Thoracic aorta (tissue), 2 donors: ENCODE results near the gene FBLN2. TPM values are rescaled to one million over a fixed set of nuclear protein-coding genes. Genes with fewer than 3 reads are reported as not detected.

Experiments used
- ATAC-seq: fragments of 150-250 bp; one replicate; pipeline ENCODE4 v1.8.0; 2017; ENCODE audit warnings: low read depth; ENCODE audit not compliant: insufficient number of reproducible peaks, low FRiP score
- DNase-seq: peaks from one replicate; pipeline ENCODE4 v3.0.0-alpha.2; 2020; ENCODE audit warnings: low spot score
- H3K27ac ChIP-seq, 2 donors: fragments of 200-600 bp; sonication (generic); 1 replicate in 1 of 2; 2 replicates in 1 of 2; pipeline ENCODE4 v1.5.1; 2016; ENCODE audit warnings: mild to moderate bottlenecking in 2 of 2, moderate library complexity in 2 of 2
- H3K27me3 ChIP-seq: fragments of 200-600 bp; sonication (generic); replicated peaks from 2 replicates; pipeline ENCODE4 v1.6.0; 2016; ENCODE audit warnings: mild to moderate bottlenecking; ENCODE audit not compliant: insufficient read depth
- H3K36me3 ChIP-seq: fragments of 200-600 bp; sonication (generic); one replicate; pipeline ENCODE4 v1.5.1; 2016
- H3K4me1 ChIP-seq, 2 donors: fragments of 200-600 bp; sonication (generic); 1 replicate in 1 of 2; 2 replicates in 1 of 2; pipeline versions ENCODE4 v1.5.1 to v1.6.0; 2016; ENCODE audit warnings: low read depth in 2 of 2, mild to moderate bottlenecking in 1 of 2; ENCODE audit not compliant: control insufficient read depth in 1 of 2
- H3K4me3 ChIP-seq: fragments of 200-600 bp; sonication (generic); 2 replicates; pipeline ENCODE4 v1.5.1; 2016; ENCODE audit warnings: mild to moderate bottlenecking
- H3K9me3 ChIP-seq: fragments of 200-600 bp; sonication (generic); 2 replicates; pipeline ENCODE4 v1.5.1; 2016
- CTCF ChIP-seq: fragments of 200-600 bp; sonication (generic); IDR thresholded peaks from one replicate; pipeline ENCODE4 v1.5.1; 2019; ENCODE audit warnings: antibody characterized with exemption
- total RNA-seq, 2 donors: library from RNA; depleted of rRNA; stranded (reverse); fragments of >200 nt; gene quantifications; one replicate each; pipeline versions ENCODE4 v1.1.0 to v1.2.3, GENCODE V29; 2016

The FBLN2 gene
- total RNA-seq, 2 donors from 2014 or later, result 233 to 328 TPM

GRCh38 chr3:13564751-13565560 is 16.0 kb downstream of the FBLN2 start:
- no peak for ATAC-seq
- no peaks in the 10 kb centered on the region for H3K36me3 ChIP-seq
- H3K4me3 ChIP-seq, result no peak overlapping the region
- DNase-seq, result no peak
- H3K27ac ChIP-seq, result no peak overlapping the region
- H3K27me3 ChIP-seq, result no peaks in the 10 kb centered on the region
- H3K9me3 ChIP-seq, result no peaks in the 10 kb centered on the region
- peaks cover 0 to 4% of the 10 kb centered on the region in 2 donors for H3K4me1 ChIP-seq
- TF ChIP-seq CTCF, result no peak

- no peaks in the 10 kb centered on the region for H3K27me3 ChIP-seq
- DNase-seq (no peak), ATAC-seq (no peak)
- no peak overlapping the region for H3K4me3 ChIP-seq
- H3K27ac ChIP-seq, result no peak overlapping the region
- no peaks in the 10 kb centered on the region for H3K9me3 ChIP-seq
- TF ChIP-seq CTCF, result no peak
- H3K4me1 ChIP-seq, result no peaks in the 10 kb centered on the region
- H3K36me3 ChIP-seq, result no peaks in the 10 kb centered on the region
Observed at GRCh38 chr3:13565581-13566452, 16.9 kb downstream of the FBLN2 start.

- Histone ChIP-seq H3K27me3 (no peaks in the 10 kb centered on the region), H3K27ac (no peak overlapping the region), H3K9me3 (no peaks in the 10 kb centered on the region), H3K36me3 (no peaks in the 10 kb centered on the region), H3K4me1 (no peaks in the 10 kb centered on the region), H3K4me3 (no peak overlapping the region)
- TF ChIP-seq CTCF, result no peak
- ATAC-seq, result no peak
- no peak for DNase-seq
Observed at GRCh38 chr3:13566453-13566748, 17.5 kb downstream of the FBLN2 start.

- Histone ChIP-seq H3K9me3 (no peaks in the 10 kb centered on the region), H3K4me3 (no peak overlapping the region), H3K36me3 (no peaks in the 10 kb centered on the region), H3K27me3 (no peaks in the 10 kb centered on the region), H3K4me1 (no peaks in the 10 kb centered on the region), H3K27ac (no peak overlapping the region)
- DNase-seq (no peak), ATAC-seq (no peak)
- TF ChIP-seq CTCF, result no peak
Observed at GRCh38 chr3:13566769-13567310, 17.9 kb downstream of the FBLN2 start.
